Mucosa of gallbladder (tissue), 1 donor: ENCODE data around the gene SHROOM2. TPM values are rescaled to one million over a fixed set of nuclear protein-coding genes. Genes with fewer than 3 reads are reported as not detected.
A peak's percentile ranks its signal among the peaks of the same experiment; 100 is the strongest.

Experiments used
- DNase-seq: peaks from one replicate; pipeline ENCODE4 v3.0.0-alpha.2; 2020; ENCODE audit warnings: low spot score
- total RNA-seq: library from RNA; stranded (reverse); gene quantifications from one replicate; pipeline ENCODE4 v1.2.1, GENCODE V29; 2021
- donor health status: DM: no; HTN: no; CAD: no.

SHROOM2 gene
- total RNA-seq, 1 donor from 2014 or later: 13.1 TPM

GRCh38 chrX:9940421-9940820 is 154.2 kb downstream of the SHROOM2 start:
- no peak for DNase-seq

GRCh38 chrX:9942086-9942485 is 155.9 kb downstream of the SHROOM2 start:
- DNase-seq: no peak

GRCh38 chrX:9943420-9943819 is 157.2 kb downstream of the SHROOM2 start:
- DNase-seq: no peak

GRCh38 chrX:9947131-9947794 is 161.0 kb downstream of the SHROOM2 start:
- no peak for DNase-seq

- no peak for DNase-seq
Observed at GRCh38 chrX:9948406-9948805, 162.2 kb downstream of the SHROOM2 start.

GRCh38 chrX:9952300-9952699 is 166.1 kb downstream of the SHROOM2 start:
- DNase-seq: peak; percentile 23

GRCh38 chrX:9953396-9953795 is 167.2 kb downstream of the SHROOM2 start:
- DNase-seq: no peak

GRCh38 chrX:9955506-9955905 is 169.3 kb downstream of the SHROOM2 start:
- DNase-seq: no peak

- no peak for DNase-seq
Observed at GRCh38 chrX:9957743-9958142, 171.5 kb downstream of the SHROOM2 start.

- DNase-seq: no peak
Observed at GRCh38 chrX:9958183-9958582, 172.0 kb downstream of the SHROOM2 start.

GRCh38 chrX:9961750-9962149 is 175.5 kb downstream of the SHROOM2 start:
- DNase-seq: no peak

GRCh38 chrX:9966775-9967408 is 180.7 kb downstream of the SHROOM2 start, which contains the start of gene CLDN34:
CLDN34 (plus strand) TSS chrX:9967358; CDS start chrX:9967358, 0 bp downstream.
- DNase-seq: no peak

GRCh38 chrX:9977635-9978034 is 191.4 kb downstream of the SHROOM2 start:
- DNase-seq: no peak

GRCh38 chrX:9980401-9980800 is 194.2 kb downstream of the SHROOM2 start:
- no peak for DNase-seq

GRCh38 chrX:9980927-9981326 is 194.7 kb downstream of the SHROOM2 start:
- DNase-seq: no peak

- DNase-seq: no peak
Observed at GRCh38 chrX:9983441-9983840, 197.2 kb downstream of the SHROOM2 start.

- no peak for DNase-seq
Observed at GRCh38 chrX:9983846-9984245, 197.6 kb downstream of the SHROOM2 start.

- no peak for DNase-seq
Observed at GRCh38 chrX:9988762-9989161, 202.5 kb downstream of the SHROOM2 start.

- DNase-seq: no peak
Observed at GRCh38 chrX:9992061-9992460, 205.8 kb downstream of the SHROOM2 start.

- no peak for DNase-seq
Observed at GRCh38 chrX:9992724-9993123, 206.5 kb downstream of the SHROOM2 start.

- peak; percentile 82 for DNase-seq
Observed at GRCh38 chrX:9995855-9996339, 209.7 kb downstream of the SHROOM2 start.

GRCh38 chrX:9997041-9997440 is 210.8 kb downstream of the SHROOM2 start:
- DNase-seq: no peak

- DNase-seq: no peak
Observed at GRCh38 chrX:9997524-9997923, 211.3 kb downstream of the SHROOM2 start.
